Neuronal stem cell (in vitro differentiated cells): ENCODE measurements around the gene TSC22D4.
A peak's percentile ranks its signal among the peaks of the same experiment; 100 is the strongest.
"Not testable (repeated sequence)": the region's sequence is repeated elsewhere in the genome, so short reads cannot be mapped to it uniquely, and the experiment has no call there.

Experiments used
- DNase-seq: peaks from one replicate; pipeline ENCODE4 v3.0.0-alpha.2; 2013; ENCODE audit warnings: low spot score
- H2AFZ ChIP-seq: one replicate; pipeline ENCODE4 v1.6.1; 2013; ENCODE audit warnings: mild to moderate bottlenecking, low read length, inconsistent platforms
- H2AK5ac ChIP-seq: 2 replicates; pipeline ENCODE4 v1.6.1; 2013; ENCODE audit warnings: low read depth, mild to moderate bottlenecking, inconsistent platforms, low read length, moderate library complexity, mixed read lengths
- H2BK120ac ChIP-seq: 2 replicates; pipeline ENCODE4 v1.6.1; 2013; ENCODE audit warnings: low read depth, mild to moderate bottlenecking, inconsistent platforms, low read length, moderate library complexity, mixed read lengths
- H2BK12ac ChIP-seq: one replicate; pipeline ENCODE4 v1.6.1; 2013; ENCODE audit warnings: low read length, inconsistent platforms
- H2BK15ac ChIP-seq: 2 replicates; pipeline ENCODE4 v1.6.1; 2013; ENCODE audit warnings: mild to moderate bottlenecking, low read length, inconsistent platforms, mixed read lengths
- H2BK5ac ChIP-seq: one replicate; pipeline ENCODE4 v1.6.1; 2013; ENCODE audit warnings: inconsistent platforms, mild to moderate bottlenecking, low read length, moderate library complexity
- H3K14ac ChIP-seq: one replicate; pipeline ENCODE4 v1.6.1; 2013; ENCODE audit warnings: low read length, inconsistent platforms
- H3K18ac ChIP-seq: 2 replicates; pipeline ENCODE4 v1.6.1; 2013; ENCODE audit warnings: low read length, inconsistent platforms
- H3K23ac ChIP-seq: 2 replicates; pipeline ENCODE4 v1.6.1; 2013; ENCODE audit warnings: low read depth, mild to moderate bottlenecking, mixed read lengths, low read length, inconsistent platforms; ENCODE audit not compliant: poor library complexity
- H3K27ac ChIP-seq: replicated peaks from 3 replicates; pipeline ENCODE4 v1.5.1; 2013; ENCODE audit warnings: low read length, inconsistent platforms
- H3K27me3 ChIP-seq, 3 experiments: 2 replicates each; pipeline ENCODE4 v1.6.1; 2013; ENCODE audit warnings: low read length in 3 of 3, mild to moderate bottlenecking in 2 of 3, inconsistent platforms in 1 of 3, low read depth in 1 of 3, mixed read lengths in 1 of 3, moderate library complexity in 1 of 3; ENCODE audit not compliant: control insufficient read depth in 3 of 3, insufficient read depth in 3 of 3
- H3K36me3 ChIP-seq, 2 donors: replicated peaks in 1 of 2; 2 replicates each; pipeline ENCODE4 v1.6.1; 2013; ENCODE audit warnings: low read length in 2 of 2; ENCODE audit not compliant: control insufficient read depth in 2 of 2, insufficient read depth in 2 of 2
- H3K4ac ChIP-seq: 2 replicates; pipeline ENCODE4 v1.6.1; 2013; ENCODE audit warnings: inconsistent platforms, mild to moderate bottlenecking, low read length, moderate library complexity
- H3K4me1 ChIP-seq, 2 donors: 1 replicate in 1 of 2; 2 replicates in 1 of 2; pipeline ENCODE4 v1.6.1; 2013; ENCODE audit warnings: low read length in 2 of 2, low read depth in 1 of 2; ENCODE audit not compliant: control insufficient read depth in 2 of 2, insufficient read depth in 1 of 2
- H3K4me2 ChIP-seq: one replicate; pipeline ENCODE4 v1.6.1; 2013; ENCODE audit warnings: mild to moderate bottlenecking, low read length, inconsistent platforms; ENCODE audit not compliant: insufficient read depth, poor library complexity, severe bottlenecking
- H3K4me3 ChIP-seq, 2 donors: 2 replicates each; pipeline ENCODE4 v1.5.1; 2013; ENCODE audit warnings: low read length in 2 of 2, mild to moderate bottlenecking in 2 of 2, inconsistent platforms in 1 of 2, moderate library complexity in 1 of 2
- H3K79me1 ChIP-seq: one replicate; pipeline ENCODE4 v1.6.1; 2013; ENCODE audit warnings: low read depth, mild to moderate bottlenecking, inconsistent platforms, low read length, moderate library complexity
- H3K9ac ChIP-seq: one replicate; pipeline ENCODE4 v1.6.1; 2013; ENCODE audit warnings: mild to moderate bottlenecking, low read depth, low read length, inconsistent platforms; ENCODE audit not compliant: poor library complexity
- H3K9me3 ChIP-seq, 2 donors: replicated peaks in 1 of 2; 2 replicates each; pipeline versions ENCODE3 to v1.6.1; 2013; ENCODE audit warnings: low read length in 2 of 2, mild to moderate bottlenecking in 2 of 2, inconsistent platforms in 1 of 2, low read depth in 1 of 2, mixed read lengths in 1 of 2, moderate library complexity in 1 of 2; ENCODE audit not compliant: control insufficient read depth in 2 of 2, insufficient read depth in 1 of 2
- H4K8ac ChIP-seq: one replicate; pipeline ENCODE4 v1.6.1; 2013; ENCODE audit warnings: low read depth, mild to moderate bottlenecking, inconsistent platforms, low read length, moderate library complexity
- H4K91ac ChIP-seq: one replicate; pipeline ENCODE4 v1.6.1; 2013; ENCODE audit warnings: low read length, low read depth, mild to moderate bottlenecking, inconsistent platforms; ENCODE audit not compliant: poor library complexity
- WGBS, 2 donors: extraction: QIAGEN DNeasy Blood & Tissue Kit; methylation state at CpG; one replicate each; pipeline ENCODE4 v1.1.7; 2013; ENCODE audit warnings: missing lambda C conversion rate in 2 of 2, mixed read lengths in 1 of 2; ENCODE audit not compliant: insufficient read length in 2 of 2, insufficient replicate concordance in 1 of 2; ENCODE audit errors: extremely low coverage in 2 of 2; 5-methylcytosine and 5-hydroxymethylcytosine counted together

Gene TSC22D4

DNA sequence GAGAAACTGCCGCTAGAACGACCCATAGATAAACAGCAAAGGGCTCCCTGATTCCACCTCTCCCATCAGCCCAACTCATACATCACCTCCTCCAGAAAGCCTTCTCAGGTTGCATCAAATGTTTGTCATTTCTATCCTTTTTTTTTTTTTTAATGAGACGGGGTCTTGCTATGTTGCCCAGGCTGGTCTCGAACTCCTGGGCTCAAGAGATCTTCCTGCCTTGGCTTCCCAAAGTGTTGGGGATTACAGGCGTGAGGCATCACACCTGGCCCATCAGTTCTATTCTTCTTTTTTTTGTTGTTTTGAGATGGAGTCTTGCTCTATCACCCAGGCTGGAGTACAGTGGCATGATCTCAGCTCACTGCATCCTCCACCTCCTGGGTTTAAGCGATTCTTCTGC, 22.0 kb downstream of the TSC22D4 start:
- Histone ChIP-seq H3K4me1 (peaks cover 0 to 2% of the 10 kb centered on the region in 2 donors), H3K9ac (no peak overlapping the region), H4K8ac (no peak overlapping the region), H3K4ac (no peak overlapping the region), H3K27ac (no peak overlapping the region), H2AK5ac (no peak overlapping the region), H3K23ac (no peak overlapping the region), H4K91ac (no peak overlapping the region), H3K9me3 (peaks cover 0 to 2% of the 10 kb centered on the region in 2 donors), H3K79me1 (no peaks in the 10 kb centered on the region), H2BK5ac (no peak overlapping the region), H3K36me3 (no peaks in the 10 kb centered on the region), H3K4me3 (no peak overlapping the region), H3K14ac (no peak overlapping the region), H2BK15ac (no peak overlapping the region), H3K4me2 (no peak overlapping the region), H2BK12ac (no peak overlapping the region), H2AFZ (no peak overlapping the region), H3K18ac (no peak overlapping the region), H2BK120ac (no peak overlapping the region), H3K27me3 (no peaks in the 10 kb centered on the region)
- no CpG with 5 or more reads among the region's 6 CpGs for WGBS, 2 donors
- no peak for DNase-seq

GRCh38 chr7:100456562-100456961, 22.5 kb downstream of the TSC22D4 start:
- Histone ChIP-seq H2BK15ac (no peak overlapping the region), H3K18ac (no peak overlapping the region), H2BK12ac (no peak overlapping the region), H2AFZ (no peak overlapping the region), H3K27me3 (no peaks in the 10 kb centered on the region), H3K14ac (no peak overlapping the region), H3K4me1 (peaks cover 0 to 2% of the 10 kb centered on the region in 2 donors), H3K4ac (peak overlapping the region; percentile 10), H3K4me3 (no peak overlapping the region), H2BK120ac (no peak overlapping the region), H3K79me1 (no peaks in the 10 kb centered on the region), H3K9me3 (peaks cover 0 to 2% of the 10 kb centered on the region in 2 donors), H3K23ac (no peak overlapping the region), H4K91ac (no peak overlapping the region), H2AK5ac (no peak overlapping the region), H4K8ac (no peak overlapping the region), H3K36me3 (no peaks in the 10 kb centered on the region), H3K9ac (no peak overlapping the region), H3K4me2 (no peak overlapping the region), H3K27ac (no peak overlapping the region), H2BK5ac (no peak overlapping the region)
- 100% methylated on average over 2 of the region's 14 CpGs; no CpG with 5 or more reads in 1 of the 2 donors for WGBS, 2 donors
- DNase-seq: no peak

GRCh38 chr7:100455206-100455605, 23.8 kb downstream of the TSC22D4 start:
- no peak overlapping the region for H2BK15ac ChIP-seq
- no peak overlapping the region for H3K27ac ChIP-seq
- WGBS, 2 donors: no CpG with 5 or more reads among the region's 3 CpGs
- no peak overlapping the region for H3K4ac ChIP-seq
- H4K91ac ChIP-seq: no peak overlapping the region
- no peak overlapping the region for H2BK120ac ChIP-seq
- H3K36me3 ChIP-seq: no peaks in the 10 kb centered on the region
- no peaks in the 10 kb centered on the region for H3K79me1 ChIP-seq
- H4K8ac ChIP-seq: no peak overlapping the region
- H3K4me1 ChIP-seq: peaks cover 0 to 3% of the 10 kb centered on the region in 2 donors
- no peak overlapping the region for H3K18ac ChIP-seq
- H2BK5ac ChIP-seq: no peak overlapping the region
- H3K14ac ChIP-seq: no peak overlapping the region
- H2BK12ac ChIP-seq: no peak overlapping the region
- H3K27me3 ChIP-seq: no peaks in the 10 kb centered on the region
- no peak overlapping the region for H3K9ac ChIP-seq
- peaks cover 0 to 2% of the 10 kb centered on the region in 2 donors for H3K9me3 ChIP-seq
- no peak overlapping the region for H3K4me2 ChIP-seq
- no peak overlapping the region for H2AK5ac ChIP-seq
- H3K4me3 ChIP-seq: no peak overlapping the region
- H2AFZ ChIP-seq: no peak overlapping the region
- no peak overlapping the region for H3K23ac ChIP-seq
- no peak for DNase-seq

GRCh38 chr7:100453854-100454253, 25.2 kb downstream of the TSC22D4 start:
- not testable (repeated sequence) for H2AFZ ChIP-seq, H2AK5ac ChIP-seq, H3K4me3 ChIP-seq, H4K91ac ChIP-seq, H4K8ac ChIP-seq, H3K4me1 ChIP-seq, H3K4me2 ChIP-seq, H2BK12ac ChIP-seq, H3K36me3 ChIP-seq, H3K9ac ChIP-seq, H3K27ac ChIP-seq, H2BK15ac ChIP-seq, H3K9me3 ChIP-seq, H3K18ac ChIP-seq, H3K4ac ChIP-seq, H3K79me1 ChIP-seq, H3K23ac ChIP-seq, DNase-seq, H3K14ac ChIP-seq, H2BK120ac ChIP-seq, H3K27me3 ChIP-seq, H2BK5ac ChIP-seq
- no CpG with 5 or more reads among the region's 8 CpGs for whole genome bisulfite sequencing, 2 donors
